ENCODE data around the gene ALG12. TPM values are rescaled to one million over a fixed set of nuclear protein-coding genes. Genes with fewer than 3 reads are reported as not detected.

The ALG12 gene
- total and polyA plus RNA-seq, 2 of the 8 experiments (the other 6 are each of a cell fraction or from before 2014, with no cell fraction given) = 13.4 to 22.5 TPM

DNA sequence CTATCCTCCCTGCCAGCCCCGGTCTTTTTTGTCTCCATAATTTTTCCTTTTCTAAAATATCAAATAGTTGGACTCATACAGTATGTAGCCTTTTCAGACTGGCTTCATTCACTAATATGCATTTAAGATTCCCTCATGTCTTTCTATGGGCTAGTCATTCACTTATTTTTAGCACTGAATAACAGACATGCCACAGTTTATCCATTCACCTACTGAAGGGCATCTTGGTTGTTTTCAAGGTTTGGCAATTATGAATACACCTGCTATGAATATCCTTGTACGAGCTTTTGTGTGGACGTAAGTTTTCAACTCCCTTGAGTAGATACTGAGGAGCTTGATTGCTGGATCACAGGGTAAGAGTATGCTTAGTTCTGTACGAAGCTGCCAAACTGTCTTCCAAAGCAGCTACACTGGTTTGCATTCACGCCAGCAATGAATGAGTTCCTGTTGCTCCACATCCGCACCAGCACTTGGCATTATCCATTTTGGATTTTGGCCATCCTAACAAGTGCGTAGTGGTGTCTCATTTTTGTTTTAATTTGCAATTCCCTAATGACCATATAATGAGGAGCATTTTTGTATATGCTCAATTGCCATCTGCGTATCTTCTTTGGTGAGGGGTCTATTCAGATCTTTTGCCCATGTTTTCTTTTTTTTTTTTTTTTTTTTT is 21.1 kb downstream of the ALG12 start:
- WGBS, 2 experiments (ENCODE audit: extremely low coverage in 1 of 2, insufficient coverage in 1 of 2, insufficient read length in 1 of 2, insufficient replicate concordance in 2 of 2, low coverage in 1 of 2, low lambda C conversion rate in 2 of 2, missing lambda C conversion rate in 1 of 2) = 88% methylated on average over 7 of the region's 8 CpGs; no CpG with 5 or more reads in 1 of the 2 experiments
- FAIRE-seq = no peak

More for the DNA sequence above, 21.1 kb downstream of the ALG12 start:
- Histone ChIP-seq H3K27me3 (replicated peaks in 1 of 4; ENCODE audit: control insufficient read depth in 3 of 4, extremely low read depth in 1 of 4, insufficient read depth in 3 of 4, low read length in 3 of 4) (no peaks in the 10 kb centered on the region), H3K4me2 (ENCODE audit: insufficient read depth in 1 of 2, low read depth in 2 of 2, low read length in 2 of 2) (no peak overlapping the region), H2AK5ac (ENCODE audit: low read depth, low read length) (no peak overlapping the region), H3K4me3 (ENCODE audit: extremely low read depth in 1 of 4, insufficient read depth in 2 of 4, low read depth in 3 of 4, low read length in 4 of 4) (no peak overlapping the region), H2BK15ac (ENCODE audit: low read length) (no peak overlapping the region), H3K56ac (replicated peaks; ENCODE audit: insufficient read length, low read depth, low read length) (no peak overlapping the region), H2BK120ac (replicated peaks; ENCODE audit: low read depth, low read length) (no peak overlapping the region), H4K91ac (replicated peaks; ENCODE audit: insufficient read length, low read length) (no peak overlapping the region), H3K4ac (replicated peaks; ENCODE audit: insufficient read length, low read depth, low read length) (no peak overlapping the region), H4K20me1 (replicated peaks in 1 of 2; ENCODE audit: control insufficient read depth in 1 of 2, insufficient read depth in 2 of 2, low read length in 2 of 2) (peaks cover 0 to 9% of the 10 kb centered on the region in 2 experiments), H4K8ac (ENCODE audit: extremely low read depth, insufficient read depth, low read length) (no peak overlapping the region), H4K5ac (ENCODE audit: insufficient read length, low read depth, low read length) (no peak overlapping the region), H2BK12ac (ENCODE audit: low read depth, low read length) (no peak overlapping the region), H3K9ac (replicated peaks in 1 of 4; ENCODE audit: extremely low read depth in 1 of 4, low read depth in 3 of 4, low read length in 3 of 4) (no peak overlapping the region), H3K4me1 (replicated peaks in 1 of 4; ENCODE audit: control insufficient read depth in 3 of 4, insufficient read depth in 4 of 4, low read length in 3 of 4) (no peaks in the 10 kb centered on the region), H2BK5ac (ENCODE audit: low read depth, low read length) (no peak overlapping the region), H3K36me3 (ENCODE audit: control insufficient read depth in 2 of 4, insufficient read depth in 4 of 4, low read length in 3 of 4) (peaks cover 0 to 12% (median 5%) of the 10 kb centered on the region in 4 experiments; a peak in 4 of 8 replicates), H3K23ac (ENCODE audit: insufficient read length) (no peak overlapping the region), H2AFZ (ENCODE audit: low read length) (no peak overlapping the region), H2BK20ac (ENCODE audit: low read length) (no peak overlapping the region), H3K14ac (ENCODE audit: insufficient read length) (no peak overlapping the region), H3K18ac (ENCODE audit: extremely low read depth, low read length) (no peak overlapping the region), H3K23me2 (ENCODE audit: low read depth, low read length) (no peaks in the 10 kb centered on the region), H3K9me3 (ENCODE audit: insufficient read depth in 2 of 2, low read depth in 1 of 2, low read length in 1 of 2) (peaks cover 6 to 10% of the 10 kb centered on the region in 2 experiments; a peak in 2 of 4 replicates), H3K27ac (ENCODE audit: low read depth, low read length) (no peak overlapping the region), H3K79me1 (ENCODE audit: low read depth, low read length) (no peaks in the 10 kb centered on the region), H3K79me2 (ENCODE audit: control insufficient read depth in 1 of 2, insufficient read depth in 2 of 2, low read length in 2 of 2) (no peaks in the 10 kb centered on the region)
- CTCF ChIA-PET (ENCODE audit: partially characterized antibody) = interaction anchor here (1.0 kb wide), 1 partner anchor 96 kb away, joined by 3 read pairs; no protein-coding TSS in a partner anchor
- DNase-seq (ENCODE audit: low read depth in 1 of 2, low spot score in 2 of 2) = no peak
- TF ChIP-seq POLR2AphosphoS5 (IDR thresholded peaks at IDR 0.05; ENCODE audit: low read depth, low read length) (0 out of 2 replicates have a peak, but pooled peaks have one; percentile 21), RNF2 (IDR thresholded peaks at IDR 0.05; ENCODE audit: borderline replicate concordance, low read depth, low read length, missing control alignments, poor library complexity, severe bottlenecking) (no peak)
- POLR2A ChIA-PET (ENCODE audit: partially characterized antibody) = no interaction called here

Data from H1 (cell line).